Omental fat pad (tissue), 4 donors: Measurements from ENCODE around the gene WIPF3. TPM values are rescaled to one million over a fixed set of nuclear protein-coding genes. Genes with fewer than 3 reads are reported as not detected.

Source experiments
- ATAC-seq: fragments of 150-250 bp; one replicate; pipeline ENCODE4 v1.9.1; 2016; ENCODE audit warnings: mild to moderate bottlenecking, moderate library complexity; ENCODE audit not compliant: low FRiP score
- DNase-seq: peaks from one replicate; pipeline ENCODE4 v3.0.0-alpha.2; 2019; ENCODE audit warnings: low spot score
- total RNA-seq, 4 donors: library from RNA; depleted of rRNA; stranded (reverse); fragments of >200 nt; gene quantifications; one replicate each; pipeline ENCODE4 v1.1.0, GENCODE V29; 2016
- TF ChIP-seq, protein P1 (sequence below), 3 donors: fragments of 450-650 bp; IDR thresholded peaks; one replicate each; pipeline ENCODE4 v1.5.1; 2016 to 2017; ENCODE audit warnings: antibody characterized with exemption in 3 of 3, mild to moderate bottlenecking in 3 of 3, moderate library complexity in 2 of 3

Gene WIPF3
- total RNA-seq, 4 donors from 2014 or later: 0.19 to 1.6 (median 0.37) TPM

GRCh38 chr7:29896685-29897411, 90.5 kb downstream of the WIPF3 start:
- DNase-seq (no peak), ATAC-seq (no peak)
- TF ChIP-seq, protein P1, sequence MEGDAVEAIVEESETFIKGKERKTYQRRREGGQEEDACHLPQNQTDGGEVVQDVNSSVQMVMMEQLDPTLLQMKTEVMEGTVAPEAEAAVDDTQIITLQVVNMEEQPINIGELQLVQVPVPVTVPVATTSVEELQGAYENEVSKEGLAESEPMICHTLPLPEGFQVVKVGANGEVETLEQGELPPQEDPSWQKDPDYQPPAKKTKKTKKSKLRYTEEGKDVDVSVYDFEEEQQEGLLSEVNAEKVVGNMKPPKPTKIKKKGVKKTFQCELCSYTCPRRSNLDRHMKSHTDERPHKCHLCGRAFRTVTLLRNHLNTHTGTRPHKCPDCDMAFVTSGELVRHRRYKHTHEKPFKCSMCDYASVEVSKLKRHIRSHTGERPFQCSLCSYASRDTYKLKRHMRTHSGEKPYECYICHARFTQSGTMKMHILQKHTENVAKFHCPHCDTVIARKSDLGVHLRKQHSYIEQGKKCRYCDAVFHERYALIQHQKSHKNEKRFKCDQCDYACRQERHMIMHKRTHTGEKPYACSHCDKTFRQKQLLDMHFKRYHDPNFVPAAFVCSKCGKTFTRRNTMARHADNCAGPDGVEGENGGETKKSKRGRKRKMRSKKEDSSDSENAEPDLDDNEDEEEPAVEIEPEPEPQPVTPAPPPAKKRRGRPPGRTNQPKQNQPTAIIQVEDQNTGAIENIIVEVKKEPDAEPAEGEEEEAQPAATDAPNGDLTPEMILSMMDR (IDR thresholded peaks at IDR 0.05): no peak

DNA sequence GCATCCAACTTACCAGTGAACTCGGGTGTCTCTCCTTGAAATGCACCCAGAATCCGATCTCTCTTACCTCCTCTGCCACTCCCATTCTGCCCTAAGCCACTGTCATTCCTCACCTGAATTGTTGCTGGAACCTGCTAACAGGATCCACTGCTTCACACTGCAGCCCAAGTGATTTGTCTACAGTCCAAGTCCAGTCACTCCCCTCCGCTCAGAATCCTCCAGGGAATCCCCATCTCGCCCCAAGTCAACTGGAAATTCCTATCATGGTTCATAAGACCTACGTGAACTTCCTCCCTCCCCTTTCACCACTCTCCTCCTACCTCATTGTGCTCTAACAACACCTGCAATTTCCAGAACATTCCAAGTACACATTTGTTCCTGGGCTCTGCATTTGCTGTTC, 92.0 kb downstream of the WIPF3 start:
- ATAC-seq (no peak), DNase-seq (no peak)
- TF ChIP-seq, protein P1 (IDR thresholded peaks at IDR 0.05): no peak

- no peak for ATAC-seq
Observed at GRCh38 chr7:29900745-29901144, 94.4 kb downstream of the WIPF3 start.

DNA sequence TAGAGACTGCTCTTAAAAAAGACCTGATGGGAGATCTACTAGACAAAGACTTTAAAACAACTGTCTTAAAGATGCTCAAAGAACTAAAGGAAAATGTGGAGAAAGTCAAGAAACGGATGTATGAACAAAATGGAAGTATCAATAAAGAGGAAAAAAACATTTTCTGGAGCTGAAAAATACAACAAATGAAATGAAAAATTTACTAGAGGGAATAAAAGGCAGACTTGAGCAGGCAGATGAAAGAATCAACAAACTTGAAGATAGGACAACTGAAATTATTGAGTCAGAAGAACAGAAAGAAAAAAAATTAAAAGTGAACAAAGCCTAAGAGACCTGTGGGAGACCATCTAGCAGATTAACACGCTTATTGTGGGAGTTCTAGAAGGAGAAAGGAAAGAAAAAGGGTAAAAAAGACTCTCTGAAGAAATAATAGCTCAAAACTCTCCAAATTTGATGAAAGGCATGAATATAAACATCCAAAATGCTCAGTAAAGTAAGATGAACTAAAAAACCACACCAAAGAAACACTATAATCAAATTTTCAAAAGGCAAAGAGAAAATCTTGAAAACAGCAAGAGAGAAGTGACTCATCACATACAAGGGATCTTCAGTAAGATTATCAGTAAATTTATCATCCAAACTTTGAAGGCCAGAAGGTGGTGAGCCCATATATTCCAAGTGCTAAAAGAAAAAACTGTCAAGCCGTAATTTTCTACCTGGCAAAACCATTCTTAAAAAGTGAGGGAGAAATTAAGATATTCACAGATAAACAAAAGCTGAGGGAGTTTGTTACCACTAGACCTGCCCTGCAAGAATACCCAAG, 100.1 kb downstream of the WIPF3 start:
- TF ChIP-seq, protein P1 (IDR thresholded peaks at IDR 0.05): no peak

More at GRCh38 chr7:29900745-29901144, 94.4 kb downstream of the WIPF3 start:
- no peak for DNase-seq
- TF ChIP-seq, protein P1 (IDR thresholded peaks at IDR 0.05): no peak

DNA sequence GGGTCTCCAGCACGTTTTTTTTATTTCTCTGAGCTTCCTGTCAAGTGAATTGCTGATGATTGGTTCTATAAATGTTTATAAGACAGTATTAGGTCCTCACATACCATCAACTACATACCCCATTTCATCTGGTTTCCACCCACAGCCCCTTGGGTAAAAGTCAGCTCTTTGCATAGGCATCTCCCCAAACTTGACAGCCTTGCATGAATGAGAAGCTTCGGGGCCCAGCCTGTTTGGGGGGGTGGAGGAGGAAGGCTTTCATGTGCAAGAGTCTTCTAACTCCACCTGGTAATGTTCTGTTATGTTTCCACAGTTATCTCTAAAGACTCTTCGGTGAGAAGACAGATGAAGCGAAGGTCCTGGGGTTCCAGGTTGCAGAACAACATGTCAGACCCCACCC, 107.9 kb downstream of the WIPF3 start:
- ATAC-seq: no peak
- no peak for DNase-seq
- TF ChIP-seq, protein P1 (IDR thresholded peaks at IDR 0.05): no peak

More for the DNA sequence above, 100.1 kb downstream of the WIPF3 start:
- ATAC-seq: no peak
- no peak for DNase-seq

DNA sequence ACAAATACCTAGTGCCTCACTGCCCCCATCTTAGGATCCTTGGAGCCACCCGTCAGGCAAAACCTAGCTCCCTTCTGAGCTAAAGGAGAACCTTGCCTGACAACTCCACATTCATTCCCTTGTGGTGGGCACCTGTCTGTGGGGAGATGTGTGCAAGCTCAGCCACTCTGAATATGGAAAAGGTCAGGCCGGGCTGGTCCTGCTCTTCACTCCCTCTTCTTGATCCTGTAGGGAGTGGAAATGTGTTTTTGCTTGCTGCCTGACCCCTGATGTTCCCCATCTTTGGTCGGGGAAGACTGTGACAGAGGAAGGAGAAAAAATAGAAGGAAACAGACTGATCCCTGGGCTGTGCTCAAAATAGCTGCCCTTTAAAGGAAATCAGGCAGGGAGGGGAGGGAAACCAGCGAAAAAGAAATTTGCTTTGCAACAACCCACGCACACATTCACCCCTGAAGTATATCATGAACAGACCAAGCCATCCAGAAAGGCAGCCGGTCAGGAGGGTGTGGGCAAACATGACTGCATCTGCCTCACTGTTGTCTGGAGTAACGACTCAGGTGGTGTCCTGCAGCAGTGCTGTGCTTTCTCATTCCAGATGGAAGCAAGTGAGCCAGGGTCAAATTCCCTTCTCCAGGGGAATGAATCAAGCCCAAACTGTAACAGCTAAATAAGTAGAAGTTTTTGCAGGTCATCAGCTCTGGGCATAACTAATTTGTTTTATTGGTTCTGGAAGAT, 109.3 kb downstream of the WIPF3 start:
- ATAC-seq: no peak
- DNase-seq: no peak

More for the DNA sequence above, 109.3 kb downstream of the WIPF3 start:
- TF ChIP-seq, protein P1 (IDR thresholded peaks at IDR 0.05): no peak
